Neural crest cell (in vitro differentiated cells): ENCODE measurements around the gene ACAP3. TPM values are rescaled to one million over a fixed set of nuclear protein-coding genes. Genes with fewer than 3 reads are reported as not detected.

ENCODE experiments used
- DNase-seq: peaks from one replicate; pipeline ENCODE4 v3.0.0; 2021; ENCODE audit warnings: low read depth, mixed read lengths, low spot score
- H3K27ac Mint-ChIP-seq: one replicate; pipeline ENCODE4 v1.8.0; 2021; ENCODE audit warnings: mild to moderate bottlenecking, mixed read lengths; ENCODE audit not compliant: unreplicated experiment
- H3K27me3 Mint-ChIP-seq: 2 replicates; pipeline ENCODE4 v1.8.0; 2021; ENCODE audit warnings: low read depth, mild to moderate bottlenecking, mixed read lengths
- H3K36me3 Mint-ChIP-seq: 2 replicates; pipeline ENCODE4 v1.8.0; 2021; ENCODE audit warnings: low read depth, mild to moderate bottlenecking, mixed read lengths
- H3K4me1 Mint-ChIP-seq: 2 replicates; pipeline ENCODE4 v1.8.0; 2021; ENCODE audit warnings: mixed read lengths
- H3K4me3 Mint-ChIP-seq: one replicate; pipeline ENCODE4 v1.8.0; 2021; ENCODE audit warnings: mild to moderate bottlenecking, mixed read lengths
- H3K9me3 Mint-ChIP-seq: 2 replicates; pipeline ENCODE4 v1.8.0; 2021; ENCODE audit warnings: mixed read lengths
- CTCF ChIP-seq: fragments of 200-600 bp; sonication (generic); conservative IDR thresholded peaks from 2 replicates; pipeline ENCODE4 v1.5.0; 2021; ENCODE audit warnings: antibody characterized with exemption, mild to moderate bottlenecking
- total RNA-seq: library from RNA; stranded (reverse); gene quantifications from 2 replicates; pipeline ENCODE4 v1.2.1, GENCODE V29; 2021

The ACAP3 gene
- total RNA-seq, 1 donor from 2014 or later = 124 TPM

GRCh38 chr1:1353389-1354151, 45.8 kb upstream of the ACAP3 start:
- Mint-ChIP-seq H3K36me3 (no peaks in the 10 kb centered on the region), H3K27me3 (peaks cover 39% of the 10 kb centered on the region), H3K27ac (no peak overlapping the region), H3K9me3 (no peaks in the 10 kb centered on the region), H3K4me3 (peak overlapping the region; percentile 86), H3K4me1 (peaks cover 21% of the 10 kb centered on the region)
- DNase-seq = no peak
- no peak for TF ChIP-seq CTCF

- no peak overlapping the region for H3K27ac Mint-ChIP-seq
- H3K4me1 Mint-ChIP-seq = peaks cover 17% of the 10 kb centered on the region
- no peaks in the 10 kb centered on the region for H3K9me3 Mint-ChIP-seq
- H3K36me3 Mint-ChIP-seq = no peaks in the 10 kb centered on the region
- peak overlapping the region; percentile 86 for H3K4me3 Mint-ChIP-seq
- peaks cover 38% of the 10 kb centered on the region for H3K27me3 Mint-ChIP-seq
- no peak for DNase-seq
- no peak for TF ChIP-seq CTCF
These were observed 45.2 kb upstream of the ACAP3 start for GRCh38 chr1:1352786-1353388.

GRCh38 chr1:1351511-1352427, 44.0 kb upstream of the ACAP3 start:
- no peak for DNase-seq
- Mint-ChIP-seq H3K4me1 (peaks cover 18% of the 10 kb centered on the region), H3K36me3 (no peaks in the 10 kb centered on the region), H3K27me3 (peaks cover 30% of the 10 kb centered on the region), H3K27ac (no peak overlapping the region), H3K9me3 (no peaks in the 10 kb centered on the region), H3K4me3 (peak overlapping the region; percentile 86)
- TF ChIP-seq CTCF = no peak

GRCh38 chr1:1349256-1350012, 41.7 kb upstream of the ACAP3 start, which contains the start of gene DVL1:
TSS of gene DVL1 (minus strand) at chr1:1349418. CDS start at chr1:1349065, 353 bp downstream.
- peak within 1 kb of the TSS; percentile 85 for H3K4me3 Mint-ChIP-seq
- no peaks in the 10 kb centered on the region for H3K36me3 Mint-ChIP-seq
- H3K4me1 Mint-ChIP-seq = peaks cover 20% of the 10 kb centered on the region
- TF ChIP-seq CTCF = peak; percentile 60
- H3K27ac Mint-ChIP-seq = no peak within 1 kb of the TSS
- H3K27me3 Mint-ChIP-seq = peaks cover 26% of the 10 kb centered on the region
- DNase-seq = peak; percentile 74
- H3K9me3 Mint-ChIP-seq = no peaks in the 10 kb centered on the region
